Keratinocyte (primary cell): Measurements from ENCODE around the gene ACAD10.

Experiments
- EZH2 ChIP-seq: IDR thresholded peaks from one replicate; pipeline ENCODE4 v1.6.1; 2012; ENCODE audit warnings: inconsistent platforms, mild to moderate bottlenecking, low read length, moderate library complexity
- TF ChIP-seq, protein P1 (sequence below), 3 experiments: IDR thresholded peaks in 1 of 3; conservative IDR thresholded peaks in 1 of 3; optimal IDR thresholded peaks in 1 of 3; 2 replicates in 2 of 3; 3 replicates in 1 of 3; pipeline versions ENCODE3 to v1.5.1; 2011; ENCODE audit warnings: low read length in 3 of 3, mild to moderate bottlenecking in 3 of 3, moderate library complexity in 2 of 3, control low read depth in 1 of 3, inconsistent platforms in 1 of 3; ENCODE audit not compliant: insufficient read depth in 2 of 3; ENCODE audit errors: extremely low read depth in 1 of 3

DNA sequence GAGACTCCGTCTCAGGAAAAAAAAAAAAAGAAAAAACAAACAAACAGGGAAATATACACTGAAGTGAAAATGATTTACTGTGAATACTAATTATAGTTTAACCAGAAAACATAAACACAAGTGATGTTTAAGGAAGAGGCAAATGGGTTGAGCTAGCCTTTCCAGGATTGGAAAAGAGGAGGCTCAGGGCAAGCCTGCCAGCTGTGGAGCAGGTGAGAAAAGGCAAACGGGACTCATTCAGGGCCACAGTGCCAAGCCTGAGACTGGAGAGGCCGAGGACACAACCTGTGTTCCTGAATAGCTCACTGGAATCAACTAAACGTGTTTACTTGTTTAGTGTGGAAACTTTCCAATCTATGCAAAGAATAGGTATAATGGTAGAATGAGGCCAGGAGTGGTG, 120.5 kb downstream of the ACAD10 start:
- TF ChIP-seq, protein P1, sequence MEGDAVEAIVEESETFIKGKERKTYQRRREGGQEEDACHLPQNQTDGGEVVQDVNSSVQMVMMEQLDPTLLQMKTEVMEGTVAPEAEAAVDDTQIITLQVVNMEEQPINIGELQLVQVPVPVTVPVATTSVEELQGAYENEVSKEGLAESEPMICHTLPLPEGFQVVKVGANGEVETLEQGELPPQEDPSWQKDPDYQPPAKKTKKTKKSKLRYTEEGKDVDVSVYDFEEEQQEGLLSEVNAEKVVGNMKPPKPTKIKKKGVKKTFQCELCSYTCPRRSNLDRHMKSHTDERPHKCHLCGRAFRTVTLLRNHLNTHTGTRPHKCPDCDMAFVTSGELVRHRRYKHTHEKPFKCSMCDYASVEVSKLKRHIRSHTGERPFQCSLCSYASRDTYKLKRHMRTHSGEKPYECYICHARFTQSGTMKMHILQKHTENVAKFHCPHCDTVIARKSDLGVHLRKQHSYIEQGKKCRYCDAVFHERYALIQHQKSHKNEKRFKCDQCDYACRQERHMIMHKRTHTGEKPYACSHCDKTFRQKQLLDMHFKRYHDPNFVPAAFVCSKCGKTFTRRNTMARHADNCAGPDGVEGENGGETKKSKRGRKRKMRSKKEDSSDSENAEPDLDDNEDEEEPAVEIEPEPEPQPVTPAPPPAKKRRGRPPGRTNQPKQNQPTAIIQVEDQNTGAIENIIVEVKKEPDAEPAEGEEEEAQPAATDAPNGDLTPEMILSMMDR (optimal IDR thresholded peaks at IDR 0.05 in 1 of 3, IDR thresholded peaks at IDR 0.05 in 1 of 3, conservative IDR thresholded peaks at IDR 0.05 in 1 of 3; ENCODE audit: extremely low read depth in 1 of 3, insufficient read depth in 2 of 3, low read length in 3 of 3): no peak
- no peak for TF ChIP-seq EZH2
